ENCODE measurements around the gene LRFN2.

- TF ChIP-seq EZH2 (IDR thresholded peaks at IDR 0.05; ENCODE audit: borderline replicate concordance) (no peak), CTCF (IDR thresholded peaks at IDR 0.05; ENCODE audit: poor library complexity) (no peak)
Measured at GRCh38 chr6:40582892-40583291, 4.3 kb downstream of the LRFN2 start.

Measured in hepatocyte (in vitro differentiated cells).